Nephron (organoid): ENCODE measurements around the gene WWC2.

Experiments
- H3K27ac Mint-ChIP-seq, 3 experiments: 2 replicates each; pipeline ENCODE4 v1.8.0; 2020; ENCODE audit warnings: mixed read lengths in 3 of 3, mild to moderate bottlenecking in 2 of 3, moderate library complexity in 1 of 3
- H3K27me3 Mint-ChIP-seq: 2 replicates; pipeline ENCODE4 v1.8.0; 2021; ENCODE audit warnings: low read depth, mild to moderate bottlenecking, moderate library complexity, mixed read lengths
- H3K36me3 Mint-ChIP-seq: 2 replicates; pipeline ENCODE4 v1.8.0; 2020; ENCODE audit warnings: low read depth, mixed read lengths
- H3K4me1 Mint-ChIP-seq: 2 replicates; pipeline ENCODE4 v1.8.0; 2020; ENCODE audit warnings: mixed read lengths
- H3K4me3 Mint-ChIP-seq, 3 experiments: 2 replicates each; pipeline ENCODE4 v1.8.0; 2020; ENCODE audit warnings: mild to moderate bottlenecking in 3 of 3, mixed read lengths in 3 of 3, moderate library complexity in 2 of 3
- H3K9me3 Mint-ChIP-seq: 2 replicates; pipeline ENCODE4 v1.8.0; 2020; ENCODE audit warnings: mixed read lengths
- TF ChIP-seq, protein P1 (sequence below), 3 experiments: fragments of 200-600 bp; sonication (generic); IDR thresholded peaks; one replicate each; pipeline ENCODE4 v1.5.0; 2021; ENCODE audit warnings: antibody characterized with exemption in 3 of 3; ENCODE audit not compliant: unreplicated experiment in 3 of 3

Gene WWC2

DNA sequence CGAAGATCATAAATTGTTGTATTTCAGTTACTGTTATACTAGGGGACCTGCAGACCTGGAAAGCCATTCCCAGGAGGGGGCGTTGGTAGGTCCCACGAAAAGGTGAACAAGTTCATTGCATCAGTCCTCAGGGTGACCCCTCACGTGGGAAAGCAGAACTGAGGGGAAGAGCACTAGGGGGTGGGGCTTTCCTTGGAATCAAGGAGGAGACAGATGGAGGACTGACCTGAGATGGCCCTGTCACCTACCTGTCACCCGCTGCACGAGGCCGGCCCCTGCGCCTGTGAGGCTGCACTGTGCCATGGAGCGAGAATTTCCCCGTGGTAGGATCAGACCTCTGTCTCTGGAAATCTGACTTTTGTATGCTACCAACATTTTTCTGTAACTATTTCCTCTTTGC lies 265.0 kb downstream of the WWC2 start:
- no peaks in the 10 kb centered on the region for H3K36me3 Mint-ChIP-seq
- H3K4me1 Mint-ChIP-seq, result peaks cover 13% of the 10 kb centered on the region
- no peak overlapping the region for H3K27ac Mint-ChIP-seq
- TF ChIP-seq, protein P1, sequence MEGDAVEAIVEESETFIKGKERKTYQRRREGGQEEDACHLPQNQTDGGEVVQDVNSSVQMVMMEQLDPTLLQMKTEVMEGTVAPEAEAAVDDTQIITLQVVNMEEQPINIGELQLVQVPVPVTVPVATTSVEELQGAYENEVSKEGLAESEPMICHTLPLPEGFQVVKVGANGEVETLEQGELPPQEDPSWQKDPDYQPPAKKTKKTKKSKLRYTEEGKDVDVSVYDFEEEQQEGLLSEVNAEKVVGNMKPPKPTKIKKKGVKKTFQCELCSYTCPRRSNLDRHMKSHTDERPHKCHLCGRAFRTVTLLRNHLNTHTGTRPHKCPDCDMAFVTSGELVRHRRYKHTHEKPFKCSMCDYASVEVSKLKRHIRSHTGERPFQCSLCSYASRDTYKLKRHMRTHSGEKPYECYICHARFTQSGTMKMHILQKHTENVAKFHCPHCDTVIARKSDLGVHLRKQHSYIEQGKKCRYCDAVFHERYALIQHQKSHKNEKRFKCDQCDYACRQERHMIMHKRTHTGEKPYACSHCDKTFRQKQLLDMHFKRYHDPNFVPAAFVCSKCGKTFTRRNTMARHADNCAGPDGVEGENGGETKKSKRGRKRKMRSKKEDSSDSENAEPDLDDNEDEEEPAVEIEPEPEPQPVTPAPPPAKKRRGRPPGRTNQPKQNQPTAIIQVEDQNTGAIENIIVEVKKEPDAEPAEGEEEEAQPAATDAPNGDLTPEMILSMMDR (IDR thresholded peaks at IDR 0.05; ENCODE audit: unreplicated experiment in 3 of 3), result no peak
- H3K4me3 Mint-ChIP-seq, result no peak overlapping the region
- peaks cover 5% of the 10 kb centered on the region for H3K9me3 Mint-ChIP-seq
- H3K27me3 Mint-ChIP-seq, result peaks cover 6% of the 10 kb centered on the region

- peaks cover 10% of the 10 kb centered on the region for H3K27me3 Mint-ChIP-seq
- no peak overlapping the region for H3K27ac Mint-ChIP-seq
- H3K36me3 Mint-ChIP-seq, result no peaks in the 10 kb centered on the region
- TF ChIP-seq, protein P1 (IDR thresholded peaks at IDR 0.05; ENCODE audit: unreplicated experiment in 3 of 3), result no peak
- H3K9me3 Mint-ChIP-seq, result peaks cover 2% of the 10 kb centered on the region
- peaks cover 13% of the 10 kb centered on the region for H3K4me1 Mint-ChIP-seq
- H3K4me3 Mint-ChIP-seq, result no peak overlapping the region
Observed at GRCh38 chr4:183366206-183366835, 267.3 kb downstream of the WWC2 start.

DNA sequence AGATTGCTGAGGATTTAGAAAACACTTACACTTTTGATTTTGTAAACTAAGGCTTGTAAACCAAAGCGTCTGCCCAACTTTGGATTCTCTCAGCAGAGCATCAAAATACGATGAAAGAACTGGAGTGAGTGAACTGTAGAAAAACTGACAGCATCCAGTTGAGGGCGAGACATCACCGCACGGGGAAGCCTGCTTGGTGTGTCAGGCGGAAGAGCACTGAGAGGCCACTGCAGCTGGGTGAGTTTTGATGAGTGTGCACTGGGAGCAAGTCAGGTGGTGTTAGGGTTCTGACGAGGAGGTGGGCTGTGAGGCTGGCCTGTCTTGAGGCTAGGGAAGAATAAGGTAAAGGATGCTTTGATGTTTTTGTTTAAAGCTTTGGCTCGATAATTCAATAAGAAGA lies 270.0 kb downstream of the WWC2 start:
- peaks cover 9% of the 10 kb centered on the region for H3K9me3 Mint-ChIP-seq
- H3K4me3 Mint-ChIP-seq, result no peak overlapping the region
- H3K27ac Mint-ChIP-seq, result no peak overlapping the region
- peaks cover 8% of the 10 kb centered on the region for H3K4me1 Mint-ChIP-seq
- H3K36me3 Mint-ChIP-seq, result peaks cover 5% of the 10 kb centered on the region
- TF ChIP-seq, protein P1 (IDR thresholded peaks at IDR 0.05; ENCODE audit: unreplicated experiment in 3 of 3), result no peak
- H3K27me3 Mint-ChIP-seq, result peaks cover 10% of the 10 kb centered on the region
